HG03354 (cell line): ENCODE results near the gene SRPK2.

ENCODE experiments used
- ATAC-seq: cut with Tn5 transposase; IDR thresholded peaks from one replicate; pipeline ENCODE4 v1.9.1; 2021; ENCODE audit warnings: mild to moderate bottlenecking; ENCODE audit not compliant: unreplicated experiment, poor library complexity, severe bottlenecking

The SRPK2 gene

DNA sequence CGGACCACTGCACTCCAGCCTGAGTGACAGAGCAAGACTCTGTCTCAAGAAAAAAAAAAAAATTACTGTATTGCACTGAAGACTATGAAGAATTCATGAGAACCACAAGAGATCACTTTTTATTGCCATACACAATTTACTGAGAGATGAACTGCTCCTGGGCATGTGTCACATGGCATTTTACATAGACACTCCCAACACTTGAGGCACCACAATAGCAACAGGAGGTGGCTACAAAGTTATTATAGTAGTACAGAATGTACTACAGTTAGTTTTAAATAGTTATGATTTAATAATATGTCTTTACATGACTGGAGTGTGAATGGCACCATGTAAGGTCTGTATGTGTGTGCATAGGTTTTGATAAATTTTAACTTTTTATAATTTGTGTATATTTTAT, 304.1 kb downstream of the SRPK2 start:
- no peak for ATAC-seq

DNA sequence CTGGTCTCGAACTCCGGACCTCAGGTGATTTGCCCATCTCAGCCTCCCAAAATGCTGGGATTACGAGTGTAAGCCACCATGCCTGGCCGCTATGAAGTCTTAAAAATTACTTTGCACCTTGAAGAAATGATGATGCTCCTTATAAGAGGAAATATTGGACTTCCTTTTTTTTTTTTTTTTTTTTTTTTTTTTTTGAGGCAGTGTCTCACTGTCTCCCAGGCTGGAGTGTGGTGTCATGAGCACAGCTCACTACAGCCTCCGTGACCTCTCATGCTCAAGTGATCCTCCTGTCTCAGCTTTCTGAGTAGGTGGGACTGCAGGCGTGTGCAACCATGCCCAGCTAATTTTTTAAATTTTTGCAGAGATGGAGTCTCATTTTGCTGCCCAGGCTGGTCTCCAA, 309.4 kb downstream of the SRPK2 start:
- no peak for ATAC-seq

DNA sequence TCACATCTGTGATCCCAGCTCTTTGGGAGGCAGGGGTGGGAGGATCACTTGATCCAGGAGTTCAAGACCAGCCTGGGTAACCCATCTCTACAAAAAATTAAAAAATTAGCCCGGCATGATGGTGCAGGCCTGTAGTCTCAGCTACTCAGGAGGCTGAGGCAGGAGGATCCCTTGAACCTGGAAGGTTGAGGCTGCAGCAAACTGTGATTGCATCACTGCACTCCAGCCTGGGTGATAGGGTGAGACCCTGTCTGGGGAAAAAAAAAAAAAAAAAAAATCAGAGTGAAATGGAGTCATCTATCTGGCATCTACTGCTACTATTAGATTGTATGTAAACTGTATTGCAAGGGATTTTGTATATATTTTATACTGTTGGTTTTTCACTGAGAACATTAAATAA, 315.6 kb downstream of the SRPK2 start:
- ATAC-seq: no peak

DNA sequence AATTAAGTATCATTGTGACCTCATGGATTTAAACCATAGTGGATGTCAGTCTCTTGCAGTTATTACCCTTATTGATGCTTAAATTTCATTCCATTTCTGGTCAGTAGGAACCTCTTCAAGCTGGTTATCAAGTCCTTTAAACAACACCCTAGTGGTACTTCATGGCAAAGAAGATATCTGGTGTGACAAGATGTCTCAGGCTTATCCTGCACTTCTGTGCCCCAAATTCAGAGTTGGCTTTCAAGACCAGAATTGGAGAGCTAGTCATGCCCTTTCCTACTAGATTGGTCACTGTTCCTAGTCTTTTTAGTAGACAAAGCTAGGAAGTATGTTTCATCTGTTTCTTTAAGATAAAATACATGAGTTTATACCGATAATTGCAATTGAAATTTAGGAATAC, 319.8 kb downstream of the SRPK2 start:
- no peak for ATAC-seq

DNA sequence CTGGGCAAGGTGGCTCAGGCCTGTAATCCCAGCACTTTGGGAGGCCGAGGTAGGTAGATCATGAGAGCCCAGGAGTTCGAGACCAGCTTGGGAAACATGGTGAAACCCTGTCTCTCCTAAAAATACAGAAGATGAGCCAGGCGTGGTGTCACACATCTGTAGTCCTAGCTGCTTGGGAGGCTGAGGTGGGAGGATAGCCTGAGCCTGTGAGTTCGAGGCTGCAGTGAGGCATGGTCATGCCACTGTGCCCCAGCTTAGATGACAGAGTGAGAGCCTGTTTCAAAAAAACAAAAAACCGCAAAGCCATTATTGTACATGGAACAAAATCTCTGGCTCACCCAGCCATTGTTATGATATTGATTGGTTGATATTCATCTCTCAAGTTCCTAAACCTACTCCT, 321.0 kb downstream of the SRPK2 start:
- no peak for ATAC-seq
